Activated effector memory CD4-positive, alpha-beta T cell treated with anti-CD3 and anti-CD28 coated beads, Interleukin-2, amount 50 U/mL, for 16 hours (primary cell): ENCODE data around the gene CDK17.

Experiments
- DNase-seq: peaks from one replicate; pipeline ENCODE4 v3.0.0-alpha.2; 2020

Gene CDK17

DNA sequence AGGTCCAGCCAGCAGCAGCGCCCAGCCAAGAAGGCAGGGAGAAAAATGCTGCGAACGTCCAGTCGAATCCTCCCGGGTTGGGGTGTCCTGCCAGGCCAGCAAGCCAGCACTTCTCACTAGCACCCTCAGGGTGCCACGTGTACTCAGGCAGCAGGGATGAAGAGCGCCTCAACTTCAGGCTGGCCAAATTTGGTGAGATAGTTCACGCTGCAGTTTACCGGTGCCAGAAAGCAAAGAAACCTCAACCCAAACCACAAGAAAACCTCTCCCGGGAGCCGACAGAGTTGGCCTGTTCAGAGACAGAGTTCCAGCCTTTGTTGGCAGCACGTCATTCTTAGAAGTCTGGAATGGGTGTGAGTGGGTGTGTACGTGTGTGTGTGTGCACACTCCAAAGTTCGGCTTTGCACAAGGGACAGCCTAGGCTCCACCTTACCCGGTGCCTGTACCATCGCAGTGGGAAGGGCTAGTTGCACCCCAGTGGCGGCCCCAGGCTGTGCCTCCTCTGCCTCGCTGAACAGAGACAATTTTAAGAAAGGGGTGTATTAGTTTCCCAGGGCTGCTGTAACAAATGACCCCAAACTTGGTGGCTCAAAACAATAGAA lies 163.9 kb downstream of the CDK17 start:
- DNase-seq, result no peak

DNA sequence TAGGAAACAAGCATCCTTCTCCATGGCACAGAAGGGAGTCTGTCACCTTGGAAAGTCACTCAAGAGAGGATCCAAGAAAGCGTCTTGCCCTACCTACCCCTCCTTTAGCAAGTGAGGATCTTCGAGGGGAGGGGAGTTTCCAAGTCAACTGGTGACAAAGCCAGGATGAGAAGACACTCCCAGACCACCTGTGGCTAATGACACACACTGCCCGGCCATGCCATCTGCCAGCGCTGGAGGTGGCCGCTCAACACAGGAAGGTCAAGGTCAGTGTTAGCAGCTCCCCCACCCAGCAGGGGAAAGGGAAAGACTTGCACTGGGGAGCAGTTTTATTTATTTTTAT lies 164.8 kb downstream of the CDK17 start:
- no peak for DNase-seq

DNA sequence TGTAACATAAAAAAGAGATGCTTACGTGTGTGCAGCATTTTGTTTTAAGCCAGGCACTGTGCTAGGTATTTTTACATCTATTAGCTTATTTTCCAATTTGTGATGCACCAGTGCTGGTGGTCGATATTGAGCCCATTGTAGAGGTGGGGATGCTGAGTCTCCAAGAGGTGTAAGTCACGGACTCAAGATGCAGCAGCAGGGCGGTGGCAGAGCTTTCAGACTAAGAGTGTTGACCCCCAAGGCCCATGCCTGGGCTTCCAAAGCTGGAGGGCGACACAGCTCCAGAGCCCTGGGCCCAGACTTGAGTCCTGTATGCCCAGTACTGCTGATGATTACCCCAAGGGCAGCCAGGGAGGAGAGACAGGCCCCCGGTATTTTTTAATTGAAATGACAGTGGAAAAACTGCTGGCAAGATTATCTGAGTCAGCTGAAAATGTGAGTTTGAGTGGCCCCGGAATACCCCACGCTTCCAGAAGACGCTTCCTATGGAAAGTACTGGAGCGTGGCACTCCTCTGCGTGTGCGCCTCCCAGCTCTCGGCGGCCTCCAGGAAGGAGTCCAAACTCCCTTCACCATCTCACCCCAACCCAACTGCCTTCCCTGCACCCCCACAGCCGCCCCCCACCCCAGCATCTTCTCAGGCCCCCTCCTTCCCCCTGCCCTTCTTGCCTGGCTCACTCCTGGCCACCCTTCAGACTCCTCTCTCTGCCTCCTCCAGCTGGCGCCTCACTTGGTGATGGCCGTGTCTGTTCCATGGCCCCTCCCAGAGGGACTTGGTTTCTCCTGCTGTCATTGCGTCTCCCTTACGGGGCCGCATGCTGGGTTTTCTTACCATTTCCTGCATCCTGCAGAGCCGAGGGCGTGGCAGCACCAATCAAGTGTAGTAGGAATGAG lies 165.4 kb downstream of the CDK17 start:
- no peak for DNase-seq

DNA sequence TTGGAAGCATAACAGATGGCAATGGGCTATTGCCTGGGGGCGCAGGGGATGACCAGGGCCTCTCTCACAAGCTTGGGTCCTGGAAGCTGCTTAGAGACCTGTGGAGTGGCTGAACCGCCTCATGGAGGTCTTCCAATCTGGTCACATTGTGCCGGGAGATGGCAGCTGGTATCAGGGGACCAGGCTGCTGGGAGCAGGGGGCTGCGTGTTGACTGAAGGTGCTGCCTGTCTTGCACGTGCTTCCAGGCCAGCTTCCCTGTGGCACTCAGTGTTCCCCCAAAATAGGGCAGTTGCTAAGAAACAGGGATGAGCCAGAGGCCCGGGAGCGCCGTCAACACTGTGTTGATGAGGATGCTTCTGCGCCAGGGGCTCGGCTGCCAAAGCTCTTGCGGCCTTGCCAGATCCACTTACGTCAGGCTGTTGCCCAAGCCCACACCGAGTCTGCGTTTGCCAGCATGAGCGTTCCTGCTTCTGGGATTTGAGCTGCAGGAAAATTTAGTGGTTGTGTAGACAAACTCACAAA lies 166.2 kb downstream of the CDK17 start:
- no peak for DNase-seq

DNA sequence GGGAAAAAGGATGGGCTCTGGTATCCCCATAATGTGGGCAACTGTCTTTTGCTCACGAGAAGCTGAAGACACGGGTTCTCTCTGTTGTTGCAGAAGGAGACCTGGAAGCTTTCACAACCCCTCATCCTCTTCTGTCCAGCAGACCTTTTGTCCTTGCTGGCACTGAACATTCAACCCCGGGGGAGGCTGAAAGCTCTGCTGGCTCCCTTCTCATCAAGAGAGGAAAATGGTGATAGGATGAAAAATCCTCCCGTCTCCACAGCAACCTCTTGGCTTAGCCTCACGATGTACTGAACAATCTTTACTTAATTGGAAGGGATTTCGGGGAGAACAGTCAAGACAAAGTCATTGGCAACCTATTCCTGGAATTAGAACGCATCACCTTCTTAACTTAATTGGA lies 167.1 kb downstream of the CDK17 start:
- DNase-seq, result no peak

DNA sequence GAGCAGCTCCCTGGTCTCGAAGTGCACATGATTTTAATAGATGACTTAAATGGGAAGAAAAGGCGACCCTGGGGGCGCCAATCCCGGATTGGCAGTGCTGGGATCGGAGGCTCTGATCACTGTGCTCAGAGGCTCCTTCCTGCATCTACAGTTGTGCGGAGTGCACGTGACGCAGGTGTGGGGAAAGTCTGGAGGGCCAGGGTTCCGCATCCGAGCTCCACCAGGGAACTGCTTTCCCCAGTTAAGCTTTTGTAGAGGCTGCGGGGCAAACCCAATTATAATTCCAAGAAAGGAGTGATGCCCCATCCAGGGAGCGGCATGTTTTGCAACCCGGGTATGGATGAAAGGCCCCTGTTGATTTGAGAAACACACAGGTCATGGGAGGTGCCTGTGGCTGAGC lies 169.6 kb downstream of the CDK17 start:
- DNase-seq, result no peak

DNA sequence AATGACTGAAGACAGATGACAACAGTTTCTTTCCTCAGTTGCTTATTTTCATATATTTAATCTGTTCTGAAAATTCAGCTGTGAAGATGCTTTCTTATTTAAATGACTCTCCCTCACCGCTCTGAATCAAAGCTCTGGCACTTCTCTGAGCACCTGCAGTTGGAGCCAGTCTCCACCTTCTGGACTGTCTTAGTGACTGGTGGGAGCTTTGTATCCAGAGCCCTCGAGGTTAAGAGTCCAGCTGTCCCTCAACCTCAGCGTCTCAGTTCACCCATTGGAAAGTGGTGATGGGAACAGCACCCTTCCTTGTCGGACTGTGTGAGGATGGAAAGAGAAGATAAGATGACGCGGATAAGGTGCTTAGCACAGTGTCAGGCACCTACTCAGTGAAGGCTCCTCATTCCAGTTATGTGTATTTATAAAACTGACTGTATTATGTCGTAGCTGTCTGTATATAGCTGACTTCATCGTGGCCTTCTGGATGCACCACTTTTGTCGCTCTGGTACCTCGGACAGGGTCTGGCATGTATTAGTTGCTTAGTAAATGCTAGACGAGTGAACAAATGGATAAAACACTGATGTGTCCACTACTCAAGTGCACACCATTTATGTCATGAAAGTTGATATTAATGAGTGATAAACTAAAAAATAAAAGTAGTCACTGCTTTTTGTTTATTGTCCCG lies 171.5 kb downstream of the CDK17 start:
- DNase-seq, result no peak
